ENCODE measurements around the gene TRUB1.

GRCh38 chr10:115001506-115002381 is 63.7 kb downstream of the TRUB1 start:
- TF ChIP-seq EZH2 (IDR thresholded peaks at IDR 0.05; ENCODE audit: low read depth): no peak
- TF ChIP-seq CTCF (conservative IDR thresholded peaks at IDR 0.05): no peak

Data from PC-9 (cell line).